BE2C (cell line): ENCODE measurements around the gene OMG.
"Not testable (repeated sequence)": the region's sequence is repeated elsewhere in the genome, so short reads cannot be mapped to it uniquely, and the experiment has no call there.

Experiments used
- DNase-seq: peaks from one replicate; pipeline ENCODE4 v3.0.0-alpha.2; 2020
- H3K27me3 ChIP-seq: fragments of 250-450 bp; sonication (Bioruptor Pico); 2 replicates; pipeline ENCODE4 v1.5.1; 2020; ENCODE audit warnings: mild to moderate bottlenecking
- H3K36me3 ChIP-seq: fragments of 250-450 bp; sonication (Bioruptor Pico); 2 replicates; pipeline ENCODE4 v1.5.1; 2020; ENCODE audit warnings: mild to moderate bottlenecking
- H3K4me1 ChIP-seq: fragments of 250-450 bp; sonication (Bioruptor Pico); 2 replicates; pipeline ENCODE4 v1.5.1; 2020
- H3K4me3 ChIP-seq: 2 replicates; pipeline ENCODE4 v1.5.1; 2011; ENCODE audit warnings: low read depth, low read length
- H3K9me3 ChIP-seq: fragments of 250-450 bp; sonication (Bioruptor Pico); 2 replicates; pipeline ENCODE4 v1.5.1; 2020
- CTCF ChIP-seq: IDR thresholded peaks from 2 replicates; pipeline ENCODE4 v1.5.1; 2012; ENCODE audit warnings: mild to moderate bottlenecking, low read depth, low read length

Gene OMG

DNA sequence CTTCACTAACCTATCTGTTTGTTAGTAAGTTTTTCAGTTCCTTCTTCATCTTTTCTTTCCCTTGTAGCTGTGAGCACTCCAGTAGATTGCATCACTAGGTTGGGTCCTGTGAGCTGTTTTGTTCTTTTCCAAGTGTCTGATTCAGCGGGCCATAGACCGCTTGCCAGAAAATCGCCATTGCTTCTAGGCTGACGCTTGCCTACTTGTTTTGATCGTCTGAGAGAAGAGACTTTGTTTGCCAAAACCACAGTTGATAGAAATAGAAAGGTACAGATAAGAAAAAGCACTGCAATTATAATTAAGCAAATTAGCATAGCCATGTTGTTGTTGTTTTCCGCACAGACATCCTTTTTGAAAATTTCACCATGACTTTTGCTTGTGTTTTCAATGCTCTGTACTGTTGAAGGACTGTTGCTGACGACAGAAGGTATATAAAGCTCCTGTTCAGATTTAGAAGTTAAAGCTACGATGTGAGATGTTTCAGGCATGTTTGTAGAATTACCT is 21.3 kb upstream of the OMG start:
- Histone ChIP-seq H3K27me3 (no peaks in the 10 kb centered on the region), H3K36me3 (no peaks in the 10 kb centered on the region), H3K4me3 (no peak overlapping the region), H3K9me3 (no peaks in the 10 kb centered on the region), H3K4me1 (no peaks in the 10 kb centered on the region)
- no peak for DNase-seq
- TF ChIP-seq CTCF = no peak

- no peaks in the 10 kb centered on the region for H3K9me3 ChIP-seq
- no peak for DNase-seq
- no peaks in the 10 kb centered on the region for H3K27me3 ChIP-seq
- no peak overlapping the region for H3K4me3 ChIP-seq
- H3K4me1 ChIP-seq = no peaks in the 10 kb centered on the region
- H3K36me3 ChIP-seq = no peaks in the 10 kb centered on the region
- no peak for TF ChIP-seq CTCF
Observed at GRCh38 chr17:31314782-31315100, 17.7 kb upstream of the OMG start.

DNA sequence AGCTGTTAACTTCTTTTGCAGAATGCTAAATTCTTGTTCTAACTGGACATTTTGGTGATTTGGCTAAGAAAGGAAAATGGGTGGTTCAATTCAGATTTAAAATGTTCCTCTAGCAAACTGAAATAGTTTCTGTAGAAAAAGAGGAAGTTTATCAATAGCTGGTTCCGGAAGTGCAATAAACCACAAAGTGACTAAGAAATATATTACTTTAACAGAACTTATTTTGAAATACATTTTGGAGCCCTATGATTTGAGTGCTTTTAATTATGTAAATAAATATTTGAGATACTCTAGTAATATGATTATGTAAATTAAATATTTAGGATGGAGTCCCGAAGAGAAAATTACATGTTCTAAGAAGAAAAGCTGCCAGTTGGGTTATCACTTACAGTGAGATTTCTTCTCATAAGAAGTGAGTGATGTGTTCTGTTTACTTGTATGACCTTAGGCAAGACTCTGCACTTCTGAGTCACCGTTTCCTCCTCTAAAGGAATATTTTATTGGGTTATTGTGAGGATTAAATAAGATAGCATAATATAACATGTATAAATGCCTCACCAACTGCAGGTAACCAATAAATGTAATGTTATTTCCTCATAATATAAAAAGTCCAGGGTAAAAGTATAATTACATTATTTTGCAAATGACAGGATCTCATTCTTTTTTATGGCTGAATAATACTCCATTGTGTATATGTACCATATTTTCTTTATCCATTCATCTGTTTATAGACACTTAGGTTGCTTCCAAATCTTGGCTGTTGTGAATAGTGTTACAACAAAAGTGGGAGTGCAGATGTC is 17.1 kb upstream of the OMG start, which contains the start of gene EVI2B:
Gene EVI2B, minus strand, starts transcription at position 73 of the 800 bp plus-strand sequence. CDS start 8,445 bp downstream, outside the sequence.
- Histone ChIP-seq H3K27me3 (no peaks in the 10 kb centered on the region), H3K9me3 (no peaks in the 10 kb centered on the region), H3K4me1 (no peaks in the 10 kb centered on the region), H3K4me3 (no peak within 1 kb of the TSS), H3K36me3 (no peaks in the 10 kb centered on the region)
- TF ChIP-seq CTCF = no peak
- no peak for DNase-seq

- H3K36me3 ChIP-seq = not testable (repeated sequence)
Observed at GRCh38 chr17:31312223-31312622, 15.2 kb upstream of the OMG start.

DNA sequence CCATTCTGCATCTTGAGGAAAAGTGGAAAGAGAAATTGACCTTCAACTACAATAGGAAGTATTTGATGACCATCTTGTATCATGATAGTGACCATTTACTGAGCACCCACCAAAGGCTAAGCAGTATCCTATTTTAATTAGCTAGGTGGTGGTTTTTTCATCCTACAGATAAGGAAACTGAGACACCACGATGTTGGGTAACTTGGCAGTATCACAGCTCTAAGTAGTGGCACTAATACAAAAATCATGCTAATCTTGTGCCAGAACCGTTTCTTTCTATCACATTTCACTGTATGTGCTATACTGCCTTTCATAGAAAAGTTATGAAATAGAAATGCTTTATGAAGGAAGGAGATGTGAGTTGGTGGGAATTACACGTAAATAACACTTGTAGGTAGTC is 14.5 kb upstream of the OMG start:
- no peaks in the 10 kb centered on the region for H3K27me3 ChIP-seq
- H3K4me1 ChIP-seq = no peaks in the 10 kb centered on the region
- no peaks in the 10 kb centered on the region for H3K36me3 ChIP-seq
- H3K9me3 ChIP-seq = no peaks in the 10 kb centered on the region
- DNase-seq = no peak
- TF ChIP-seq CTCF = no peak
- H3K4me3 ChIP-seq = no peak overlapping the region

More at GRCh38 chr17:31312223-31312622, 15.2 kb upstream of the OMG start:
- H3K9me3 ChIP-seq, H3K27me3 ChIP-seq, H3K4me3 ChIP-seq, DNase-seq, H3K4me1 ChIP-seq: not testable (repeated sequence)

- no peak for TF ChIP-seq CTCF
- H3K36me3 ChIP-seq = no peaks in the 10 kb centered on the region
- H3K9me3 ChIP-seq = no peaks in the 10 kb centered on the region
- H3K4me3 ChIP-seq = no peak overlapping the region
- H3K4me1 ChIP-seq = no peaks in the 10 kb centered on the region
- DNase-seq = no peak
- H3K27me3 ChIP-seq = no peaks in the 10 kb centered on the region
Observed at GRCh38 chr17:31310886-31311285, 13.8 kb upstream of the OMG start.
